Liver (tissue), 9 donors: ENCODE data around the gene ANKRD13B. TPM values are rescaled to one million over a fixed set of nuclear protein-coding genes. Genes with fewer than 3 reads are reported as not detected.

Source experiments
- DNase-seq: peaks from one replicate; pipeline ENCODE4 v3.0.0-alpha.2; 2017; ENCODE audit warnings: low spot score
- H3K27ac ChIP-seq, 2 donors: one replicate each; pipeline ENCODE4 v1.7.0; 2013; ENCODE audit warnings: inconsistent platforms in 2 of 2, low read length in 2 of 2, control low read depth in 1 of 2, low read depth in 1 of 2, mild to moderate bottlenecking in 1 of 2
- H3K27me3 ChIP-seq, 4 donors: one replicate each; pipeline versions ENCODE4 v1.6.1 to v1.7.0; 2013; ENCODE audit warnings: low read length in 3 of 4, inconsistent platforms in 1 of 4, mild to moderate bottlenecking in 1 of 4, moderate library complexity in 1 of 4; ENCODE audit not compliant: control insufficient read depth in 4 of 4, insufficient read depth in 4 of 4
- H3K36me3 ChIP-seq, 4 donors: one replicate each; pipeline versions ENCODE4 v1.6.1 to v1.7.0; 2013; ENCODE audit warnings: low read length in 3 of 4, mild to moderate bottlenecking in 3 of 4, low read depth in 1 of 4, moderate library complexity in 1 of 4; ENCODE audit not compliant: control insufficient read depth in 4 of 4, insufficient read depth in 3 of 4
- H3K4me1 ChIP-seq, 4 donors: one replicate each; pipeline versions ENCODE4 v1.6.1 to v1.7.0; 2013; ENCODE audit warnings: low read length in 3 of 4, mild to moderate bottlenecking in 3 of 4, moderate library complexity in 1 of 4; ENCODE audit not compliant: control insufficient read depth in 4 of 4, insufficient read depth in 4 of 4
- H3K4me3 ChIP-seq, 3 donors: one replicate each; pipeline versions ENCODE4 v1.6.1 to v1.7.0; 2013; ENCODE audit warnings: low read length in 3 of 3, control low read depth in 1 of 3, low read depth in 1 of 3, mild to moderate bottlenecking in 1 of 3
- H3K9ac ChIP-seq, 2 donors: one replicate each; pipeline ENCODE4 v1.7.0; 2013; ENCODE audit warnings: low read length in 2 of 2, mild to moderate bottlenecking in 2 of 2, moderate library complexity in 2 of 2, control low read depth in 1 of 2, low read depth in 1 of 2
- H3K9me3 ChIP-seq, 4 donors: one replicate each; pipeline versions ENCODE4 v1.6.1 to v1.7.0; 2013; ENCODE audit warnings: low read length in 3 of 4; ENCODE audit not compliant: control insufficient read depth in 4 of 4
- ATF3 ChIP-seq: IDR thresholded peaks from 2 replicates; pipeline ENCODE4 v1.6.1; 2016; ENCODE audit warnings: antibody characterized with exemption
- CTCF ChIP-seq: fragments of 150-350 bp; IDR thresholded peaks from 2 replicates; pipeline ENCODE4 v1.5.1; 2017; ENCODE audit warnings: improper control_type of control experiment, low read depth, low read length; ENCODE audit not compliant: missing input control
- EGR1 ChIP-seq, 2 donors: IDR thresholded peaks; 2 replicates each; pipeline ENCODE4 v1.6.1; 2016 to 2018; ENCODE audit warnings: antibody characterized with exemption in 2 of 2, low read depth in 2 of 2
- FOXA1 ChIP-seq: IDR thresholded peaks from 2 replicates; pipeline ENCODE4 v1.6.1; 2016; ENCODE audit warnings: antibody characterized with exemption
- FOXA2 ChIP-seq: IDR thresholded peaks from 2 replicates; pipeline ENCODE4 v1.6.1; 2016; ENCODE audit warnings: antibody characterized with exemption
- GABPA ChIP-seq, 2 donors: IDR thresholded peaks in 1 of 2; conservative IDR thresholded peaks in 1 of 2; 2 replicates each; pipeline ENCODE4 v1.6.1; 2016; ENCODE audit warnings: antibody characterized with exemption in 2 of 2, mild to moderate bottlenecking in 1 of 2, moderate library complexity in 1 of 2
- HNF4A ChIP-seq, 2 donors: conservative IDR thresholded peaks; 2 replicates each; pipeline ENCODE4 v1.6.1; 2016; ENCODE audit warnings: antibody characterized with exemption in 2 of 2, mild to moderate bottlenecking in 2 of 2
- HNF4G ChIP-seq: IDR thresholded peaks from 2 replicates; pipeline ENCODE4 v1.6.1; 2016; ENCODE audit warnings: antibody characterized with exemption
- JUND ChIP-seq, 2 donors: IDR thresholded peaks; 2 replicates each; pipeline ENCODE4 v1.6.1; 2016; ENCODE audit warnings: antibody characterized with exemption in 2 of 2
- RAD21 ChIP-seq, 2 donors: IDR thresholded peaks; 2 replicates each; pipeline ENCODE4 v1.6.1; 2016; ENCODE audit warnings: antibody characterized with exemption in 2 of 2, mild to moderate bottlenecking in 2 of 2
- REST ChIP-seq: IDR thresholded peaks from 2 replicates; pipeline ENCODE4 v1.6.1; 2016; ENCODE audit warnings: antibody characterized with exemption, mild to moderate bottlenecking
- RXRA ChIP-seq, 2 donors: IDR thresholded peaks; 2 replicates each; pipeline ENCODE4 v1.6.1; 2017 to 2018; ENCODE audit warnings: antibody characterized with exemption in 2 of 2, mild to moderate bottlenecking in 1 of 2
- SP1 ChIP-seq: IDR thresholded peaks from 2 replicates; pipeline ENCODE4 v1.6.1; 2018; ENCODE audit warnings: antibody characterized with exemption, mild to moderate bottlenecking
- TAF1 ChIP-seq: conservative IDR thresholded peaks from 2 replicates; pipeline ENCODE4 v1.6.1; 2016; ENCODE audit warnings: antibody characterized with exemption, mild to moderate bottlenecking
- YY1 ChIP-seq: IDR thresholded peaks from 2 replicates; pipeline ENCODE4 v1.6.1; 2016; ENCODE audit warnings: antibody characterized with exemption, mild to moderate bottlenecking
- WGBS: extraction: QIAGEN DNeasy Blood & Tissue Kit; methylation state at CpG from one replicate; pipeline ENCODE4 v1.1.7; 2013; 5-methylcytosine and 5-hydroxymethylcytosine counted together
- polyA plus RNA-seq, 2 donors: library from polyadenylated mRNA; stranded (reverse) in 1 of 2; unstranded in 1 of 2; fragments of 200-250 nt in 1 of 2; fragments of >200 nt in 1 of 2; fragmentation: Nextera tagmentation in 1 of 2; extraction: Ambion mirVana in 1 of 2; gene quantifications; one replicate each; pipeline versions ENCODE4 v1.2.1 to v1.2.3, GENCODE V29; 2013 to 2015
- total RNA-seq, 2 donors: library from RNA; depleted of rRNA; stranded (reverse); fragments of >200 nt; gene quantifications; one replicate each; pipeline ENCODE4 v1.2.3, GENCODE V29; 2014
- TF ChIP-seq, protein P1 (sequence below): IDR thresholded peaks from 2 replicates; pipeline ENCODE4 v1.6.1; 2016; ENCODE audit warnings: antibody characterized with exemption
- donor health status: healthy.
- donor health status: healthy.
- donor health status: healthy.
- donor health status: healthy.
- donor health status: healthy.

Gene ANKRD13B
- total and polyA plus RNA-seq, 4 donors, result 0.06 to 1.6 (median 0.51) TPM

GRCh38 chr17:29615492-29616299 lies 22.8 kb downstream of the ANKRD13B start (continued):
- TF ChIP-seq CTCF (no peak), HNF4G (no peak)
- TF ChIP-seq, protein P1, sequence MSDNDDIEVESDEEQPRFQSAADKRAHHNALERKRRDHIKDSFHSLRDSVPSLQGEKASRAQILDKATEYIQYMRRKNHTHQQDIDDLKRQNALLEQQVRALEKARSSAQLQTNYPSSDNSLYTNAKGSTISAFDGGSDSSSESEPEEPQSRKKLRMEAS, result no peak

- Histone ChIP-seq H3K36me3 (no peaks in the 10 kb centered on the region), H3K27me3 (peaks cover 0 to 10% (median 2%) of the 10 kb centered on the region in 4 donors), H3K9ac (no peak overlapping the region), H3K9me3 (no peaks in the 10 kb centered on the region), H3K4me1 (peaks cover 19 to 51% (median 38%) of the 10 kb centered on the region in 4 donors), H3K4me3 (no peak overlapping the region), H3K27ac (no peak overlapping the region)
- WGBS, result 21% methylated on average over 32 of the region's 32 CpGs
- DNase-seq, result no peak
- TF ChIP-seq SP1 (no peak), RAD21 (IDR thresholded peaks at IDR 0.05) (no peak), RXRA (IDR thresholded peaks at IDR 0.05) (no peak), FOXA1 (no peak), CTCF (peak; percentile 3)
- TF ChIP-seq, protein P1, result no peak
Measured at GRCh38 chr17:29616300-29617048, 23.5 kb downstream of the ANKRD13B start.

DNA sequence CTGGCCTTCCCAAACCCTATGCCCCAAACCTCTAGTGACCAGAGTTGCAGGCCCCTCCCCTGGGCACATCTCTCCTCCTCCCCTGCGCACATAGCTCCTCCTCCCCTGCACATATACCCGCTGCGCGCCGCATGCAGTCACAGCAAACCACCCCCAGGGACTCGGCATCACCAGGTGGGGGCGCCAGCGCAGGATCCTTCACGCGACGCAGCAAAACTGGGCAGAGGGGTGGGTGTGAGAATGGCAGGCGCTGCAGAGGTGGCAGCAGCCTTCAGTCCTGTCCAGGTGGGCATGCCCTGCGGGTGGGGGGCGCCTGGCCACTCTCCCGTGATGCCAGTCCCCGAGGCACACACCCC lies 24.2 kb downstream of the ANKRD13B start:
- Histone ChIP-seq H3K9ac (no peak overlapping the region), H3K4me1 (peaks cover 19 to 51% (median 38%) of the 10 kb centered on the region in 4 donors), H3K4me3 (peak overlapping the region in 1 of 3 donors; percentile 39), H3K36me3 (no peaks in the 10 kb centered on the region), H3K27me3 (peaks cover 0 to 10% (median 2%) of the 10 kb centered on the region in 4 donors), H3K27ac (no peak overlapping the region), H3K9me3 (no peaks in the 10 kb centered on the region)
- WGBS, result 3% methylated on average over 16 of the region's 16 CpGs
- DNase-seq, result peak; percentile 65
- no peak for TF ChIP-seq EGR1 (IDR thresholded peaks at IDR 0.05; ENCODE audit: low read depth in 2 of 2)
- no peak for TF ChIP-seq YY1
- no peak for TF ChIP-seq REST
- TF ChIP-seq, protein P1, result no peak
- no peak for TF ChIP-seq FOXA2
- TF ChIP-seq RAD21 (IDR thresholded peaks at IDR 0.05), result peak in 1 of 2 donors; percentile 45
- TF ChIP-seq TAF1, result no peak
- TF ChIP-seq JUND (IDR thresholded peaks at IDR 0.05), result no peak
- no peak for TF ChIP-seq ATF3
- TF ChIP-seq HNF4A (conservative IDR thresholded peaks at IDR 0.05), result no peak
- peak; percentile 40 for TF ChIP-seq CTCF
- no peak for TF ChIP-seq GABPA (IDR thresholded peaks at IDR 0.05 in 1 of 2, conservative IDR thresholded peaks at IDR 0.05 in 1 of 2)
- no peak for TF ChIP-seq HNF4G
